Lower leg skin (tissue), 3 donors: ENCODE measurements around the gene SPATA33.

Experiments
- POLR2A ChIP-seq, 2 donors: fragments of 450-650 bp; IDR thresholded peaks; one replicate each; pipeline ENCODE4 v1.6.1; 2016 to 2017; ENCODE audit warnings: antibody characterized with exemption in 2 of 2, mild to moderate bottlenecking in 1 of 2, moderate library complexity in 1 of 2
- TF ChIP-seq, protein P1 (sequence below), 3 donors: fragments of 450-650 bp; IDR thresholded peaks; one replicate each; pipeline ENCODE4 v1.5.1; 2016; ENCODE audit warnings: antibody characterized with exemption in 3 of 3, mild to moderate bottlenecking in 3 of 3, moderate library complexity in 2 of 3

DNA sequence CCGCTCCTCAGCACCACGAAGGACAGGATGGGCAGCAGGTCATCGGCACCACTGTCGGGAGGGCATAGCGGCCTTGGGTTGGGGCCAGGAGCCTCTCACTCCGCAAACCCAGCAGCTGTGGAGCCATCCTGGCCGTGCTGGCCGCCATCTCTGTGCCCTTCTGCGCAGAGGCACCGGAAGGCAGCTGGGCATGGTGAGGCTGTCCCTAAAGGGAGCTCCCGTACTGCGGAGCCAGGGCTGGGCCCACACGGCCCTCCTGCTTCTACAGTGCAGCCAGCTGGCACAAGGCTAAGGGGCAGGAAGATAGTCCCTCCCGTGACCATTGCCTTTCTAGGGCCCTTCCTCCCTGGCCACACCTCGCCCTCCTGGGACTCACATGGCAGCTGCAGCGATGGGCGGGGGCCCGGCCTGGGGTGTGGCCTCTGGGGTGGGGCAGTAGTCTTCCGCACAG is 50.9 kb downstream of the SPATA33 start:
- no peak for TF ChIP-seq POLR2A (IDR thresholded peaks at IDR 0.05)
- TF ChIP-seq, protein P1, sequence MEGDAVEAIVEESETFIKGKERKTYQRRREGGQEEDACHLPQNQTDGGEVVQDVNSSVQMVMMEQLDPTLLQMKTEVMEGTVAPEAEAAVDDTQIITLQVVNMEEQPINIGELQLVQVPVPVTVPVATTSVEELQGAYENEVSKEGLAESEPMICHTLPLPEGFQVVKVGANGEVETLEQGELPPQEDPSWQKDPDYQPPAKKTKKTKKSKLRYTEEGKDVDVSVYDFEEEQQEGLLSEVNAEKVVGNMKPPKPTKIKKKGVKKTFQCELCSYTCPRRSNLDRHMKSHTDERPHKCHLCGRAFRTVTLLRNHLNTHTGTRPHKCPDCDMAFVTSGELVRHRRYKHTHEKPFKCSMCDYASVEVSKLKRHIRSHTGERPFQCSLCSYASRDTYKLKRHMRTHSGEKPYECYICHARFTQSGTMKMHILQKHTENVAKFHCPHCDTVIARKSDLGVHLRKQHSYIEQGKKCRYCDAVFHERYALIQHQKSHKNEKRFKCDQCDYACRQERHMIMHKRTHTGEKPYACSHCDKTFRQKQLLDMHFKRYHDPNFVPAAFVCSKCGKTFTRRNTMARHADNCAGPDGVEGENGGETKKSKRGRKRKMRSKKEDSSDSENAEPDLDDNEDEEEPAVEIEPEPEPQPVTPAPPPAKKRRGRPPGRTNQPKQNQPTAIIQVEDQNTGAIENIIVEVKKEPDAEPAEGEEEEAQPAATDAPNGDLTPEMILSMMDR (IDR thresholded peaks at IDR 0.05) = no peak
